ENCODE data around the gene SIPA1L3. TPM values are rescaled to one million over a fixed set of nuclear protein-coding genes. Genes with fewer than 3 reads are reported as not detected.

The SIPA1L3 gene
- polyA plus RNA-seq, 4 donors = 23.3 to 30.6 (median 23.9) TPM

- DNase-seq (ENCODE audit: low read depth in 4 of 4, low spot score in 3 of 4) = no peak
These were observed 234.1 kb downstream of the SIPA1L3 start for GRCh38 chr19:38141108-38141507.

- peak in 3 of 4 donors; percentile 10 to 27 (median 14) for DNase-seq (ENCODE audit: low read depth in 4 of 4, low spot score in 3 of 4)
These were observed 235.4 kb downstream of the SIPA1L3 start for GRCh38 chr19:38142176-38143035.

GRCh38 chr19:38143847-38144246, 236.8 kb downstream of the SIPA1L3 start:
- no peak for DNase-seq (ENCODE audit: low read depth in 4 of 4, low spot score in 3 of 4)

GRCh38 chr19:38144667-38145066, 237.7 kb downstream of the SIPA1L3 start:
- DNase-seq (ENCODE audit: low read depth in 4 of 4, low spot score in 3 of 4) = no peak

GRCh38 chr19:38145623-38146022, 238.6 kb downstream of the SIPA1L3 start:
- DNase-seq (ENCODE audit: low read depth in 4 of 4, low spot score in 3 of 4) = no peak

- DNase-seq (ENCODE audit: low read depth in 4 of 4, low spot score in 3 of 4) = no peak
These were observed 241.3 kb downstream of the SIPA1L3 start for GRCh38 chr19:38148337-38148736.

- no peak for DNase-seq (ENCODE audit: low read depth in 4 of 4, low spot score in 3 of 4)
These were observed 242.7 kb downstream of the SIPA1L3 start for GRCh38 chr19:38149661-38150061.

GRCh38 chr19:38151242-38151641, 244.2 kb downstream of the SIPA1L3 start:
- no peak for DNase-seq (ENCODE audit: low read depth in 4 of 4, low spot score in 3 of 4)

- no peak for DNase-seq (ENCODE audit: low read depth in 4 of 4, low spot score in 3 of 4)
These were observed 245.7 kb downstream of the SIPA1L3 start for GRCh38 chr19:38152461-38153379.

- no peak for DNase-seq (ENCODE audit: low read depth in 4 of 4, low spot score in 3 of 4)
These were observed 248.4 kb downstream of the SIPA1L3 start for GRCh38 chr19:38155453-38155852.

- no peak for DNase-seq (ENCODE audit: low read depth in 4 of 4, low spot score in 3 of 4)
These were observed 251.7 kb downstream of the SIPA1L3 start for GRCh38 chr19:38158730-38159129.

GRCh38 chr19:38162094-38162493, 255.1 kb downstream of the SIPA1L3 start:
- no peak for DNase-seq (ENCODE audit: low read depth in 4 of 4, low spot score in 3 of 4)

GRCh38 chr19:38162632-38163031, 255.6 kb downstream of the SIPA1L3 start:
- DNase-seq (ENCODE audit: low read depth in 4 of 4, low spot score in 3 of 4) = no peak

- DNase-seq (ENCODE audit: low read depth in 4 of 4, low spot score in 3 of 4) = no peak
These were observed 256.6 kb downstream of the SIPA1L3 start for GRCh38 chr19:38163419-38164290.

- no peak for DNase-seq (ENCODE audit: low read depth in 4 of 4, low spot score in 3 of 4)
These were observed 257.5 kb downstream of the SIPA1L3 start for GRCh38 chr19:38164526-38164925.

GRCh38 chr19:38165335-38165734, 258.3 kb downstream of the SIPA1L3 start:
- DNase-seq (ENCODE audit: low read depth in 4 of 4, low spot score in 3 of 4) = no peak

- no peak for DNase-seq (ENCODE audit: low read depth in 4 of 4, low spot score in 3 of 4)
These were observed 261.6 kb downstream of the SIPA1L3 start for GRCh38 chr19:38168637-38169036.

- no peak for DNase-seq (ENCODE audit: low read depth in 4 of 4, low spot score in 3 of 4)
These were observed 263.3 kb downstream of the SIPA1L3 start for GRCh38 chr19:38170334-38170733.

- no peak for DNase-seq (ENCODE audit: low read depth in 4 of 4, low spot score in 3 of 4)
These were observed 265.0 kb downstream of the SIPA1L3 start for GRCh38 chr19:38172001-38172400.

- DNase-seq (ENCODE audit: low read depth in 4 of 4, low spot score in 3 of 4) = no peak
These were observed 266.5 kb downstream of the SIPA1L3 start for GRCh38 chr19:38173291-38174041.

Data from right renal pelvis (tissue), 4 donors.